Body of pancreas (tissue), 4 donors: ENCODE data around the gene FITM1. TPM values are rescaled to one million over a fixed set of nuclear protein-coding genes. Genes with fewer than 3 reads are reported as not detected.
A peak's percentile ranks its signal among the peaks of the same experiment; 100 is the strongest.

ENCODE experiments used
- ATAC-seq: fragments of 150-250 bp; one replicate; pipeline ENCODE4 v1.9.1; 2016
- DNase-seq, 4 donors: peaks; one replicate each; pipeline ENCODE4 v3.0.0-alpha.2; 2019
- H3K27ac ChIP-seq, 4 donors: fragments of 200-600 bp; sonication (generic); 1 replicate in 3 of 4; 2 replicates in 1 of 4; pipeline versions ENCODE4 v1.5.1 to v1.6.1; 2016 to 2019; ENCODE audit warnings: mild to moderate bottlenecking in 1 of 4, mixed read lengths in 1 of 4, moderate library complexity in 1 of 4
- H3K27me3 ChIP-seq, 2 donors: fragments of 200-600 bp; sonication (generic); one replicate each; pipeline ENCODE4 v1.6.0; 2016; ENCODE audit warnings: mild to moderate bottlenecking in 1 of 2
- H3K36me3 ChIP-seq, 2 donors: fragments of 200-600 bp; sonication (generic); replicated peaks in 1 of 2; 2 replicates each; pipeline ENCODE4 v1.5.1; 2016; ENCODE audit warnings: low read depth in 2 of 2; ENCODE audit not compliant: insufficient read depth in 1 of 2
- H3K4me1 ChIP-seq: fragments of 200-600 bp; sonication (generic); one replicate; pipeline ENCODE4 v1.6.0; 2016
- H3K4me3 ChIP-seq, 2 donors: fragments of 200-600 bp; sonication (generic); 1 replicate in 1 of 2; 2 replicates in 1 of 2; pipeline ENCODE4 v1.5.1; 2016 to 2019
- H3K9me3 ChIP-seq, 3 donors: fragments of 200-600 bp; sonication (generic); 1 replicate in 2 of 3; 2 replicates in 1 of 3; pipeline ENCODE4 v1.5.1; 2016
- CTCF ChIP-seq, 7 experiments: fragments of 450-650 bp in 4 of 7; fragments of 200-600 bp in 3 of 7; sonication (generic) in 3 of 7; IDR thresholded peaks; one replicate each; pipeline ENCODE4 v1.5.1; 2016 to 2019; ENCODE audit warnings: antibody characterized with exemption in 7 of 7
- POLR2A ChIP-seq, 3 donors: fragments of 450-650 bp; IDR thresholded peaks; one replicate each; pipeline ENCODE4 v1.6.1; 2016; ENCODE audit warnings: antibody characterized with exemption in 3 of 3, mild to moderate bottlenecking in 2 of 3
- WGBS, 2 donors: methylation state at CpG; one replicate each; pipeline ENCODE4 v1.1.5; 2017; 5-methylcytosine and 5-hydroxymethylcytosine counted together
- intact Hi-C: fragments of 100-400 bp; cut with DNase I; formaldehyde crosslinking; loops from one replicate; pipeline ENCODE4 v1.15.1; 2023
- total RNA-seq, 2 donors: library from RNA; depleted of rRNA; stranded (reverse); fragments of >200 nt; gene quantifications; one replicate each; pipeline ENCODE4 v1.1.0, GENCODE V29; 2016

Gene FITM1
- total RNA-seq, 2 donors from 2014 or later: 6.3 to 12.2 TPM

DNA sequence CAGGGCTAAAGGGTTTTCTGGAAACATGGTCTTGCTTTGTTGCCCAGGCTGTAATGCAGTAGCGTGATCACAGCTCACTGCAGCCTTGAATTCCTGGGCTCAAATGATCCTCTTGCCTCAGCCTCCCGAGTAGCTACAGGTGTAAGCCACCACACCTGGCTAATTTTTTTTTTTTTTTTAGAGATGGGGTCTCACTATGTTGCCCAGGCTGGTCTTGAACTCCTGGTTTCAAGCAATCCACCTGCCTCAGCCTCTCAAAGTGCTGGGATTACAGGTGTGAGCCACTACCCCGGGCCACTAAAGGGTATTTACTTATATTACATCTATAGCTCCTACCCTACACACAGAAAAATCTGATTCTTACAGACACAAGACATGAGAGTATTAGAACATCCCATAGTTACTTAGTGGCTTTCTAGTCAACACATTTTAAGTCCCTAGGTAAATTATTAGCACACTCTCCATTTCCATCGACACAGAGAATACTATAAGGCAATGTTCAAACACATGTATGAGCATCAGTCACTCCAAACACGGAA lies 22.1 kb upstream of the FITM1 start:
- no peaks in the 10 kb centered on the region for H3K9me3 ChIP-seq
- no peak overlapping the region for H3K4me3 ChIP-seq
- 24 to 30% methylated on average over 5 of the region's 5 CpGs for WGBS, 2 donors
- no peak for DNase-seq
- peak overlapping the region; percentile 20 to 69 (median 62) for H3K27ac ChIP-seq
- intact Hi-C loops: loop anchor here (5.0 kb wide), 1 partner anchor 51 kb away; no protein-coding TSS in a partner anchor
- no peak for ATAC-seq
- peaks cover 30% of the 10 kb centered on the region for H3K4me1 ChIP-seq
- H3K36me3 ChIP-seq: peaks cover 0 to 4% of the 10 kb centered on the region in 2 donors
- no peaks in the 10 kb centered on the region for H3K27me3 ChIP-seq
- TF ChIP-seq CTCF (IDR thresholded peaks at IDR 0.05) (no peak), POLR2A (IDR thresholded peaks at IDR 0.05) (peak in 1 of 3 donors; percentile 21)

GRCh38 chr14:24110060-24110459 lies 20.4 kb upstream of the FITM1 start:
- TF ChIP-seq CTCF (IDR thresholded peaks at IDR 0.05) (no peak), POLR2A (IDR thresholded peaks at IDR 0.05) (no peak)
- peaks cover 34% of the 10 kb centered on the region for H3K4me1 ChIP-seq
- no peaks in the 10 kb centered on the region for H3K27me3 ChIP-seq
- H3K9me3 ChIP-seq: no peaks in the 10 kb centered on the region
- 79% methylated on average over 9 of the region's 9 CpGs for WGBS, 2 donors
- peak overlapping the region in 3 of 4 donors; percentile 39 to 54 (median 53) for H3K27ac ChIP-seq
- intact Hi-C loops: no loop called here
- DNase-seq (no peak), ATAC-seq (no peak)
- no peaks in the 10 kb centered on the region for H3K36me3 ChIP-seq
- no peak overlapping the region for H3K4me3 ChIP-seq

- intact Hi-C loops: no loop called here
- no peak for TF ChIP-seq POLR2A (IDR thresholded peaks at IDR 0.05)
- TF ChIP-seq CTCF (IDR thresholded peaks at IDR 0.05): no peak
- H3K4me1 ChIP-seq: peaks cover 34% of the 10 kb centered on the region
- no peak for DNase-seq
- H3K36me3 ChIP-seq: no peaks in the 10 kb centered on the region
- H3K27me3 ChIP-seq: no peaks in the 10 kb centered on the region
- H3K4me3 ChIP-seq: no peak overlapping the region
- no peaks in the 10 kb centered on the region for H3K9me3 ChIP-seq
- 11 to 13% methylated on average over 1 of the region's 1 CpG for WGBS, 2 donors
- H3K27ac ChIP-seq: peak overlapping the region in 3 of 4 donors; percentile 39 to 54 (median 53)
- no peak for ATAC-seq
These were observed 19.9 kb upstream of the FITM1 start for GRCh38 chr14:24110523-24110922.

DNA sequence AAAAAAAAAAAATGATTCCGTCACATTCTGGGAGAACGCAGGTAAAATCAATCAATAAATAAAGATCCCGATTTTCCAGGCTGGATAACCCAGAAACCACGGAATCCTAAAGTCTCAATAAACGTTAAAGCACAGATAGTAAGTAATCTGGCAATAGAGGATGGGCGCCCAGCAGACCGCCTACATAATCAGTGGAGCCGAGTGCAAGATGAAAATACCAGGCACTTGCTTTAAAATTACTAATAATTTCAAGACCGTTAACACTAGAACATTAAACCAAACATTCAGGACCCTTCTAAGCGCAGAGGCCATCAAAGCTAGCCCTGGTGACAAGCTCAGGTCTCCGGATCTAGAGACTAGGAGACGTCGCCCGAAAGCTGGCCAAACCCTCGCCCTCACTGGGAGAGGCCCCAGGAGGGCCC lies 17.1 kb upstream of the FITM1 start:
- TF ChIP-seq POLR2A (IDR thresholded peaks at IDR 0.05): no peak
- TF ChIP-seq CTCF (IDR thresholded peaks at IDR 0.05): no peak
- no peak for DNase-seq
- intact Hi-C loops: no loop called here
- no peaks in the 10 kb centered on the region for H3K27me3 ChIP-seq
- peak overlapping the region; percentile 99 to 100 (median 99) for H3K27ac ChIP-seq
- no peaks in the 10 kb centered on the region for H3K36me3 ChIP-seq
- peaks cover 60% of the 10 kb centered on the region for H3K4me1 ChIP-seq
- no peaks in the 10 kb centered on the region for H3K9me3 ChIP-seq
- ATAC-seq: no peak
- 8 to 11% methylated on average over 13 to 15 of the region's 15 CpGs for WGBS, 2 donors
- peak overlapping the region; percentile 3 to 16 for H3K4me3 ChIP-seq
